Activated CD8-positive, alpha-beta memory T cell treated with anti-CD3 and anti-CD28 coated beads for 48 hours (primary cell): ENCODE results near the gene PCSK6.

ENCODE experiments used
- DNase-seq, 3 experiments: peaks; one replicate each; pipeline ENCODE4 v3.0.0-alpha.2; 2020; ENCODE audit warnings: low read depth in 2 of 3, low spot score in 2 of 3

The PCSK6 gene

DNA sequence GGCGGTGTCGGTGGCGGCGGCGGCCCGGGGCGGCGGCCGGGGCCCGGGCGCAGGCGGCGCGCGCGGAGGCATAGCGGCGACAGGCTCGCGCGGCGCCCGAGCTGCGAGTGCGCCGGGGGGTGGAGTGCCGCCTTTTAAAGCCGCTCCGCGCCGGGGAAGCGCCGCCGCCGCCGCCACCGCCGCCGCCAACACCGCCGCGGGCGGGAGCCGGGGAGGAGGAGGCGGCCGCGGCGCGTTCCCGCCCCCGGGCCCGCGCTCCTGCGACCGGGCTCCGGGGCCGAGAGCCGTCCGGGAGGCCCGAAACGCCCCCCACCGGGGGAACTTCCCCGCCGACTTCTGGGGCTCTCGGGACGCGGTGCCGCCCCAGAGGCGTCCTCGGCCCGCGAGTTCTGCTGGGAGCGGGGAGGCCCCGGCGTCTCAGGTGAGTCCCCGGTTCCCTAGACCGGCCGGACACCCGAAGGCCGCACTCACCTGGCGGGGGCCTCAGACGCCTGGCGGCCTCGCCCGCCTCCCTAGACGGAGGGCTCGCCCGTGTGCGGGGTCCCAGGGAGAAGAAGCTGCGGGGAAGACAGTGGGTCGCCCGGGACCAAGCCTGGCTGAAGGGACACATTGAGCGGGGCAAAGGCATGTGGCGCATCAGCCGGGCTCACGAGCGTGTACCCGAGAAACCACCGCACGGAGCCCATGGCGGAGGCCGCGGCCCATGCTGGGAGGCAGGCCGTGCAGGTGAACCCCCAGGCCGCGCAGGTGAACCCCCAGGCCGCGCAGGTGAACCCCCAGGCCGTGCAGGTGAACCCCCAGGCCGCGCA lies at the start of gene PCSK6:
PCSK6 (minus strand) TSS at position 109 of the 809 bp plus-strand sequence; CDS start at position 72, 37 bp downstream.
- no peak for DNase-seq

DNA sequence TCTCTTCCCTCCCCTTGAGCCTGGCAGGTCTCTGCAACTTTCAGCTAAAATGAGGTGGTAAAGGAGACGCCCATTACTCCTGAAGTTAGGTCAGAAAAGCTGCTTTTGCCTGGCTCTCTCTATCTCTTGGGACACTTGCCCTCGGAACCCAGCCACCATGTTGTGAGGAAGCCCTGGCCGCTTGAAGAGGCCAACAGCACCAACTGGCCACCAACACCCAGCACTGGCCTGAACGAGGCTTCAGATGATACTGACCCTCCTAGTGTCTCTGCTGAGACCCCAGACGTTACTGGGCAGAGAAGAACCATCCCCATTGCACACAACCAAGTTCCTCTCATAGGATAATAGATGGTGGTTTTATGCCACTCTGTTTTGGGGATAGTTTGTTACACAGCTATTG lies 49.5 kb upstream of the PCSK6 start:
- DNase-seq, result no peak

DNA sequence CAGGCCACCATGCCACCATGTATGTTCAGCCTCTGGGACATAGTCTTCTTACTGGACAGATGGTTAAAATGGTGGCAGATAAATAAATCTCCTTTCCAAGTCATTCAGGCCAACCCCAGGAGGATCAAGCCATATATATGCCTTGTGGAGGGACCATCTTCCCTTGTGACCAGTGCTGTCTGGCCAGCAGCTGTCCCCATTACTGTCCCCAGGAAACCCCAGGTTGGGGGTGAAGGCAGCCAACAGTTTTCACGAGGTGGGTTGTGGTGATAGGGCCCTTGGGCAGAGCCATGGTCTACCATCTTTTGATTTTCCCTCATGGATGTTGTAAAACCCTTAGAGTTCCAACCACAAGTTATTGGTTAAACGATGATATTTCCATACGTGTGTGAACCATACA lies 48.7 kb upstream of the PCSK6 start:
- no peak for DNase-seq

DNA sequence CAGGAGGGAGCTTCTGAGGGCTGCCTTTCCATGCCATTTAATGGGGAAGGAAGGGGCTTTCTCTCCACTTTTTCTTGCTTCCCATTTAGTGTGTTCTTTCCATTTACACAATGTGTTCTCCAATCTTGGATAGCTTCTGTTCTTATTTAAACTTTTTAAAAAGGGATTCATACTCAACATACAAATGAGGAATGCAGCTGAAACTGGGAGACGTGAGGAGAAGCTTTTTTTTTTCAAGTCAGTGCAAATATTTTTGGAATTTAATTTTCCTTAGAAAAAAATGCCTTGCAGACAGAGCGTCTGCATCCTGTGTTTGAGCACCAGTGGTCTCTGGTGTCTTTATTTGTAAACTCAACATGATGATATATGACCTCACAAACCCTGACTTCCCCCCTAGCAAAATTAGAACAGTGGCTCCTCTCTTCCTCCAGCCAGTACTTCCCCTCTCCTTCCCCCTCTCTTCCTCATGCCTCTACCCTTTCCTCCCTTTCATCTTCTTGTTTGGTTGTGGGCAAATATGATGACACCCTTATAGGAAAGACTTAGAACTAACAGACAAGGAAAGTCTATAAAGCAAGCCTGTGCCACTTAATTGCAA lies 48.1 kb upstream of the PCSK6 start:
- no peak for DNase-seq

DNA sequence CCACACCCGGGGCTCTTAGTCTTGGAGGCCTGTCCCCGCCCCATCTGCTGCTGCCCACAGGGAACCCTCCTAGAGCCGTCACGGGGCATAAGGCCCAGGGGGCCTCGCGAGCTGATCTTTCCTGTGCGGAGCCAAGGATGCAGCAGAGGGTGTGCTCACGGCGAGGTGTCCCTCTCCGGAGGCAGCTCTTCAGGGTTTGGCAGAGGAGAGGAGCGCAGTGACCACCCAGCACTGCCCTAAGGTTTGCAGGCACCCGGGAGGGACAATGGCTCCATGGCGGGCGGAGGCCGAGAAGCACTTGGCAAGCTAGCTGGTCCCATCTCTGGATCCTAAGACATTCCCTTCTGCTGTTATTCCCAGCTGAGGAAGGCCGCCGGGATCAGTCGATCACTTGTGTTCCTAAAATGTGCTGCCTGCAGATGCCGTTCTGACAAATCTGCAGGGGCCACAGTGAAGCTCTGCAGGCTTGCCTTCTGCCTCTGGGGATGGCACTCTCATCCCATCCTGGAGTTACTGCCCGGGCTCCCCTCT lies 47.4 kb upstream of the PCSK6 start:
- DNase-seq, result no peak

DNA sequence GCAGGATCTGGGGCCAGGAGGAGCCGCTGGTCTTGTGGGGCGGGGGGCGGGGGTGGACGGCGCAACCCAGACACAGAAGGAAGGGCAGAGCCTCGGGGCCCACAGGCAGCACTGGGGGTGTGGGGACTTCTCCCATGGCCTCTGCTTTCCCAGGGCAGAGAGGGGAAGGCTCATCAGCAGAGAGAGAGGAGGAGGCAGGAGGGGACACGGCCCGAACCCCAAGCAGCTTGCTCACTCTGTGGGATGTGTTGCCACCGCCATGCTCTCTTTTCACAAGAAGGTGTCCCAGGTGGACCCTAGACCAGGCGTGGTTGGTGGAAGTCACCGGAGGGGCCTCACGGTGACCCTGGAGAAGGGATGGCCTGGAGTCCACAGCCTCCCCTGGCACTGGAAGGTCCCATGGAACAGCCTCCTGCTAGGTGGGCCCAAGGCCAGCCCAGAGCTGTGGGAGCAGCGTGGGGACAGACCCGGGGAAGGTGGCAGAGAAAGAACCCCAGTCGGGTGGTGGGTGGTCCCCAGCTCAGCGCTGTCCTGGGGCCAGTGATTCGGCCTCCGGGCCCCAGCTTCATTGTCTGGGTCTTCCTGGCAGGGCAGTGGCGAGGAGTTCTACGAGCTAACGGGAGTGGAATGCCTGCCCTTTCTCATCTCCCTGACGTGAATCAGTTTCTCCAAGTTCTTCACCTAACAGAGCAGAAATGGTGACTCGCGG lies 46.8 kb upstream of the PCSK6 start:
- no peak for DNase-seq

DNA sequence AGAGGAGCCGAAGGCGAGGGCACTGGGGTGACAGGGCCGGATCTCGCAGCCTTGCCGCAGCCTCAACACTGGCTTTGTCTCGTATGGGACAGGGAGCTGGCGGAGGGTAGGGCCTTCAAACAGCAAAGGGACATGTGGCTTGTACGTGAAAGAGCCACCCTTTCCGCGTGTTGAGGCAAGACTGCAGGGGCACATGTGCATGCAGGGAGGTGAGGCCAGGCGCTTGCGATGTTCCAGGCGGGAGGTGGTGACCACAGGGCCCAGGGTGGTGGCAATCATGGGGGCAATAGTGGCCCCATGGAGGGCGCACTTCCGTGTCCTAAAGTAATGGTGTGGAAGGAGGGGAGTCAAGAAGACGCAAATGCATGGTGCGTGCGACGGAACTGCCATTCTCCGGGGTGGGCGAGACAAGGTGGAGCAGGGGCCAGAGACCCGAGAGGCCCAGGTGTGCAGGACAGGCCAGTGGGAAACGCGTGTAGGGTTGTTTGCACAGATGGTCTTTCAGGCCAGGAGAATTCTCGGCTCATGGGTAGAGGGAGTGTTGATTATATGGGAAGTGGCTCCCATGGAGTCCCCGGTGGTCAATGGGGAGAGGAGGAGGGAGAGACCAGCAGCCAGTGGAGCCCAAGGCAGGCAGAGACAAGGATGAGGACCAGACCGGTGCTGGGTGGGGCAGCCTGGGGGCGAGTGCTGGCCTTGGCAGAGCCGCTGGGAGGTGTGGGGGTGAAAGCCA lies 45.8 kb upstream of the PCSK6 start:
- no peak for DNase-seq

DNA sequence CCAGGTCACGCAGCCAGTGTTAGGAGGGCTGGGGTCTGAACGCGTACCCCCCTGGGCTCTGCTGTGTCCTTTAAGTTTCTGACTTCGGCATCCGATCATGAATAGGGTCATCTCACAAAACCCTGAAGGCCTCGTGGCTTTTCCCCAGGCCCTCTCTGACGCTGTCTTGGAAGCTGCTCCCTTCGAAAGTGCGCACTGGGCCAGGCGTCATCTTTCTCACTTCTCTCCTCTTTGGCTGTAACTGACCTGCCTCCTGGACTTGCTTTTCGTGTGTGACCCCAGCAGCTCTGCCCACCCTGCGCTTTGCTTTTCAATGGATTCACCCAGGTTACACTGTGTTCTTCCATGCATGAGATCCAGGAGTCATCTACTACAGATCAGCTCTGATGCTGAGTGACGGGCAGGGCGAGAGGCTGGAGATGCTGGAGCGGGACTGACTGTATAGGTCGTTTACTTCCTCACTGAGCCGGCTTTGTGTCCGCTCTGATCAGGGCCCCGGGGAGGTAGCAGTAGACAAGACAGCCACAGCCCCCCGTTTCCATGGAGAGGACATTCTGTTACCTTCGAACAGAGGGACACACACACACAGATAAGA lies 45.0 kb upstream of the PCSK6 start:
- DNase-seq, result no peak

DNA sequence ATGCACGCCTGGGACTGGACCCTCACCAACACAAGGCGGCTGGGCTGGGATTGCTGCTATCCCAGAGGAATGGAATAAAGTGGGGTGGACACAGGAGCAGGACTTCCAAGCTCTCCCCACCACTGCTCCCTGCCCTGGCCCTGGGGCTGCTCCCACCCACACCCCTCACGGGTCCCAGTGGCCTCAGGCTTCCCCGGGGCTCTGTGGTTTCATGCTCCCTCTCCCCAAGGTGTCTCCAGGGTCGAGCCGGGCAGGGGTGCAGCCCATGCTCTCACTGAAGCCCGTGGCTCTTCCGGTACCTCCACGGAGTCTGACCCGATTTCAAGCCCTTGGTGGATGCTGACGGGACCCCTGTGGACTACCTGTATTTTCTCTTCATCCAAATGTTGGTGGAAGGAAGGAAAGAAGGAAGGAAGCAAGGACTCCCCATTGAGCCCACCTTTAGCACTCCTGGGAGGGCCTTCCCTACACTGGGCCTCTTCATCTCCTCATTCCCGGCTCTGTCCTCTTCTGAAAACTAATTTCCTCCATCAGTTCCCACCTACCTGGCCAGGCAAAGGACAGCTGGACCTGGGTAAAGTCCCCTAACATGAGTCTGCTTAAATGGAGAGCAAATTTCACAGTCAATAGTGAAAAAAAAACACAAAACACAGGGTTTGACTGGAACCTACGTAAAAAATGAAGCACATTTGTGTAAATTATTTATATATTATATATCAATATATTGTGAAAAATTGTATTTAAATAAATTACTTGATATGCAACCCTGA lies 44.0 kb upstream of the PCSK6 start:
- DNase-seq, result no peak

DNA sequence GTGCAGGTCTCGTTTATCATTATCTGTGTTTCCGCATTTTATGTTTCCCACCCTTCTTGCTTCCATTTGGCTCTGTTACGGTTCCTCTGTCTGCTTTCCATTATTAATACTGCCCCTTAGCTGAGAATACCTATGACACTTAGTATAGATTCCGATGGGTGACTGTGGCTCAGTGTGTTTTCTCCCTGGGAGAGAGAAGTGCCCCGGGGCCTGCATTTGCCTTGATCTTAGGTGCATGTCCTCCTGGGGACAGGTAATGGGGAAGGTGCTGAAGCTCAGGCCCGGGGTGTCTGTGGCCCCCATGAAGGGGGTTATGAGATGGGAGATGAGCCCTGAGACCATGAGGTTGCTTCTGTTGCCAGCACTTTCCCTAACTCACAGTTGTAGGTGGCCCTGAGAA lies 43.4 kb upstream of the PCSK6 start:
- DNase-seq, result no peak

DNA sequence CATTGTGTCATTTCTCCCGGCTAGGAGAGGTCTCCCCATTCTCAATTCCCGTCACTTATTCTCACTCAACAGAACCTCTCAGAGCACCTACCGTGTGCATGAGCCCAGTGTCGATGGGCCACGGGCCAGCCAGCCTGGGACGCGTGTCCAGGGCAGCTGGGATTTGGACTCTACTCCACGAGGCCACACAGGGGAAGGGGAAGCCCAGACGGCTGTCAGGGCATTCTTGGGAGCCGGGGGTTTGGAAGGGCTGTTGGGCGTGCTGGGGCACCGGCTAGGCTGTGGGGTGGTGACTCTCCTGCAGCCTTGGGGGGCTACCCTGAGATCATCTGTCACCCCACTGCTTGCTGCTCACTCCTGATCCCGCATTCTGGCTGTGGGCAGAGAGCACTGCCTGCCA lies 41.7 kb upstream of the PCSK6 start:
- DNase-seq, result no peak

DNA sequence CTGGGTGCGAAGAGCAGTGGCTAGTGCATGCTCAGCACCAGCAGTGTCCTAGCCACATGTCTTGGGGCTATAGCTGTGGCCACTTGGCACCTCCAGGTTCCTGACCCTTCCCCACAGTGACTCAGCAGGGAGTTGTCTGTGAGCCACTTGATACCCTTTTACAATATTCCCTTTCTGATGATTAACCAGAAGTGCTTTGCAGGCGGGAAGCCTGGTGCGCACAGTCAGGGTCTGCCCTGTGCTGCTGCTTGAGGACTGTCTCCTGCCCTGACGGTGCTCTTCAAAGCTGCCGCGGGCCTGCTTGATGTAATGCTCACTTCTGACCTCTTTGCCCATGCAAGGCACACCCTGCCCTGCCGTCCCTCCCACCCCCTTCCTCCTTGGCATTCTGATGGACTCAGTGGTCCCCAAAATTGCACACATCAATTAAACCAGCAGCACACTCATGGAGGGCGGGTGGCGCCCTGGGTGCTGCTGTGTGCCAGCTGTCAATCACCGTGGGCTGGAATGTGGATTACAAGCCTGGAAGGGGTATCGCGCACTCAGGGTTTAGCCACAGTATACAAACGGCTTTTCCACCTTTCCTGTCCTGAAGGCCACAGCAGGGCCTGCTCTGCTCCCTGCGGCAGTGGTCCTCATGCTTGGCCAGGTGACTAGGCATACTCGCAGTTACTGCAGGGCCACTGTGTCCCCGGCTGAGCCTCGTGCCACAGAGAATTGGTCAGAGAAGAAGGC lies 40.9 kb upstream of the PCSK6 start:
- DNase-seq, result no peak

DNA sequence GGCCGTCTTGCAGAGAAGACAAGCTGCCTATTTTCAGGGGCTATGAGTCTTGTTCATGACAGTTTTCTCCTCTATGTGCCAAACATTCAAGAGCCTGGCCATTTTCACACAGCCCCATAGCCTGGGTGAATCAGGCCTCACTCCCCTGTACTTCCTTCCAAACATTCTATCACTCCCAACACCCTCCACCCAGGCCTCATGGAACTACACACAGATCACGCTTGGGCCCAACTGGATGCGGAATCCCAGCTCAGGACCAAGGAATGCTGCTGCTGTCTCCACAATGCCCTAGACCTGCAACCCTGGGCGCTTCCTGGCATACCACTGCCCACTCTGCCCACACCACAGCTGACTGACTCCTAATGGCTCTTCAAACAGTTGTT lies 39.4 kb upstream of the PCSK6 start:
- no peak for DNase-seq

DNA sequence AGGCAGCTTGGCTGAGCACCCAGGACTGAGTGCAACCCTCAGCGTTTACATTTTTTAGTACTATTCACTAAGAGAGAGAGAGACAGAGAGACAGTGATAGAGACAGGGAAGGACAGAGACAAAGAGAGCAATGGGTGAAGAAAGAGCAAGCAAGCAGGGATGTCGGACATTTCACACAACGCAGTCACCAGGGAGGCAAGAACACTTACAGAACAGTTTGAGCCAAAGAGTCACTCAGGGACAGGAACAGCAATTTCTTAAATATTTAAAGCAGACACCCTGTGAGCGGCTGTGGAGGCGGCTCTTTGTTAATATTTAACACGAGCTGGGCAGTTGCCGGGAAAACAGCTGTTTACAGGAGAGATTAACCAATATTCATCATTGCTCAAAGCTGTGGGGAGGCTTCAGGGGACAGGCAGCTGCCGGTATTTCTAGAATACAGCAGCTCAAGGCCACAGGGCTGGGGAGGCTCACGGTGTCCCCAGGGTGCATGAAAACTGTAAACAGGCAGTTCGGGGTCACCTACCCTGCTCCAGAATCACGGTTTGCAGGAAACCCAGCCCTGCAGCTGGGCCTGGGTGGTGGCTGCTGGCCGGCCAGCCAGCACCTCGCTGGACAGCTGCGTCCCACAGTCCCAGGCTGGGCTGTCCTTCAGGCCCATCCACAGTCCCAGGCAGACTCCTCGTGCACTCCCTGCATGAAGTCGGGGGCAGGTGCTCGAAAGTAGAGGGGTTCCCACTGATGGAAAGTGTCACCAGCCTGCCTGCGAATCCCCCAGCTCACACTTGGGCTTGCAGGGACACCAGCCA lies 38.8 kb upstream of the PCSK6 start:
- DNase-seq, result no peak

DNA sequence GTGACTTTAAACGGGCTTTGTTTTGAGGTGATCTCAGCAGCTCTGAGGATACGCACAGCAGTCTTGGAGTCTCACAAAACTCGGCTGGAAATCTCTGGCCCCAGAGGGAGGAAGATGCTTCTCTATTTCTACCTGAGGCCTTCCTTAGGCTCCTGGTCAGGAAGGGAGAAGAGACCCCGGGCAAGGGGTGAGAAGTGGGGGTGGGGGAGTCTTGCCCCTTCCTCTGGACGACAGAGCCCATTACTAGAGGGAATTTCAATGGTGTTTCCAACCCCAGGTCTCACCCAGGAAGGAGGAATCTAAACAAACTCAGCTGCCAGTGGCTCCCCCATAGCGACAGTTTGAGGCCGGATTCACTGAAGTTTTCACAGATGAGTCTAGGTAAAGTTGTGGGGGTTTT lies 37.4 kb upstream of the PCSK6 start:
- no peak for DNase-seq

DNA sequence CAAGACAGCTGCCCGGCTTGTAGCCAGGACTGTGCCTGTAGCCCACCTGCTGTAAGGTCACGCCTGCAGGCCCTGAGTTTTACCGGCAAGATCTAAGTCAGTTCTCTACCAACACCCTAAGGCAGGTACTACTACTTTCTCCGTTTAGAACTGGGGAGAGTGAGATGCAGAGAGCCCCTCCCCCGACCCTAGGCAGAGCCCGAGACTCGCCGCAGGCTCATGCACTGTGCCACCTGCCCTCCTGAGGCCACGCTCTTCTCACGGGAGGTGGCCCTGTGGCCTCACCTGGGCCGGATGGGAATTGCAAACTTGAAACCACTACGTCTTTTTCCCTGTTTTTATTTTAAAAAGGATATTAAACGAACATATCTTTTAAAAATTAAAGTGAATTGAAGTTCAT lies 36.9 kb upstream of the PCSK6 start:
- DNase-seq, result no peak

DNA sequence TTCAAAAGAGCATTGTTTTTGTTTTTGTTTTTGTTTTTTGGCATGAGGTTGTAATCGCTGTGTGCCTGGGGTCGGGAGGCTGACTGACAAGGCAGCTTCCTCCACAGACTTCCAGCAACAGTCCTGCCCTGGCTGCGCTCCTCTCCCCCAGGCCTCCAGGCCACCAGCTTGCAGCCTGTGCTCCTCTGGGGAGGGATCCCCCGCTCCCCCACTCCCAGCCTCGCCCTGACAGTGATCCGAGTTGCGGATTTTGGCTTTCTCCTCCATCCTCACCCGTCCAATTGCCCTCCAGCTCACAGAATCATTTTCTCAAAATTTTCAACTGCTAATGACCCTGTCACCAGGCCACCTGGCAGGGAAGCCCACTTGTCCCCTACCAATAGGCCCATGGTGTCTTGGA lies 36.5 kb upstream of the PCSK6 start:
- no peak for DNase-seq

DNA sequence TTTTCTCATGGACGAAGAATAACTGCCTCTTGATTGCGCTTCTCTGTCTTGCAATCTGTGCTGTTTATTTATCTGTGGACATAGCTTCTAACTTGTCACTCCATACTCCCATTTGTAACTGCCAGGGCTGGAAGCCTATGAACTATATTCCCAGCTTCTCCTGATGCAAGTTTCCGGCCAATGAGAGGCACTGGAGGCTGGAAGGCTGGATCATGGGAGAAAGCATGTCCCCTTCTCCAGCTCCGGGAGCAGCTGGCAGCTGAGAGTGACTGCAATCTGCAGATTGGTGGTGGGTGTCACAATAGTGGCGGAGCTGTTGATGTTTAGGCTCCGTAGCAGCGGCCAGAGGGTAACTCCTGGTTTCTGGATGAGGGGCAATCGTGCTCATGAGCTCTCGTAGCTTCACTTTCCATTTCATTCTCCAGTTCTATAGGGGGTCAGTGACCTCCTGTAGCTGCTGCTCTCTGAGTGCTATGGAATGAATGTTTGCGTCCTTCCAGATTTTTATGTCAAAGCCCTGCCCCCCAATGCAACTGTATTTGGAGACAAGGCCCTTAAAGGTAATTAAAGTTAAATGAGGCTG lies 35.7 kb upstream of the PCSK6 start:
- no peak for DNase-seq
